Nephron (organoid): ENCODE data around the gene ZNF474.

Experiments
- H3K27ac Mint-ChIP-seq, 3 experiments: 2 replicates each; pipeline ENCODE4 v1.8.0; 2020; ENCODE audit warnings: mixed read lengths in 3 of 3, mild to moderate bottlenecking in 2 of 3, moderate library complexity in 1 of 3
- H3K27me3 Mint-ChIP-seq: 2 replicates; pipeline ENCODE4 v1.8.0; 2021; ENCODE audit warnings: low read depth, mild to moderate bottlenecking, moderate library complexity, mixed read lengths
- H3K36me3 Mint-ChIP-seq: 2 replicates; pipeline ENCODE4 v1.8.0; 2020; ENCODE audit warnings: low read depth, mixed read lengths
- H3K4me1 Mint-ChIP-seq: 2 replicates; pipeline ENCODE4 v1.8.0; 2020; ENCODE audit warnings: mixed read lengths
- H3K4me3 Mint-ChIP-seq, 3 experiments: 2 replicates each; pipeline ENCODE4 v1.8.0; 2020; ENCODE audit warnings: mild to moderate bottlenecking in 3 of 3, mixed read lengths in 3 of 3, moderate library complexity in 2 of 3
- H3K9me3 Mint-ChIP-seq: 2 replicates; pipeline ENCODE4 v1.8.0; 2020; ENCODE audit warnings: mixed read lengths
- CTCF ChIP-seq, 3 experiments: fragments of 200-600 bp; sonication (generic); IDR thresholded peaks; one replicate each; pipeline ENCODE4 v1.5.0; 2021; ENCODE audit warnings: antibody characterized with exemption in 3 of 3; ENCODE audit not compliant: unreplicated experiment in 3 of 3

Gene ZNF474

GRCh38 chr5:122101636-122102285 is 27.6 kb upstream of the ZNF474 start:
- peaks cover under 1% of the 10 kb centered on the region for H3K4me1 Mint-ChIP-seq

GRCh38 chr5:122102825-122103224 is 26.5 kb upstream of the ZNF474 start:
- H3K27ac Mint-ChIP-seq = no peak overlapping the region
- no peaks in the 10 kb centered on the region for H3K36me3 Mint-ChIP-seq
- no peak overlapping the region for H3K4me3 Mint-ChIP-seq
- no peak for TF ChIP-seq CTCF (IDR thresholded peaks at IDR 0.05; ENCODE audit: unreplicated experiment in 3 of 3)
- no peaks in the 10 kb centered on the region for H3K27me3 Mint-ChIP-seq
- no peaks in the 10 kb centered on the region for H3K4me1 Mint-ChIP-seq
- H3K9me3 Mint-ChIP-seq = no peaks in the 10 kb centered on the region

More at GRCh38 chr5:122101636-122102285, 27.6 kb upstream of the ZNF474 start:
- Mint-ChIP-seq H3K4me3 (no peak overlapping the region), H3K9me3 (no peaks in the 10 kb centered on the region), H3K36me3 (no peaks in the 10 kb centered on the region), H3K27me3 (no peaks in the 10 kb centered on the region), H3K27ac (no peak overlapping the region)
- TF ChIP-seq CTCF (IDR thresholded peaks at IDR 0.05; ENCODE audit: unreplicated experiment in 3 of 3) = peak; percentile 49 to 63 (median 56)

GRCh38 chr5:122105909-122106308 is 23.4 kb upstream of the ZNF474 start:
- Mint-ChIP-seq H3K27me3 (no peaks in the 10 kb centered on the region), H3K4me1 (no peaks in the 10 kb centered on the region), H3K36me3 (no peaks in the 10 kb centered on the region), H3K27ac (no peak overlapping the region), H3K9me3 (no peaks in the 10 kb centered on the region), H3K4me3 (no peak overlapping the region)
- no peak for TF ChIP-seq CTCF (IDR thresholded peaks at IDR 0.05; ENCODE audit: unreplicated experiment in 3 of 3)

- no peak for TF ChIP-seq CTCF (IDR thresholded peaks at IDR 0.05; ENCODE audit: unreplicated experiment in 3 of 3)
- Mint-ChIP-seq H3K4me3 (no peak overlapping the region), H3K9me3 (no peaks in the 10 kb centered on the region), H3K36me3 (no peaks in the 10 kb centered on the region), H3K4me1 (no peaks in the 10 kb centered on the region), H3K27me3 (no peaks in the 10 kb centered on the region), H3K27ac (no peak overlapping the region)
Measured at GRCh38 chr5:122107016-122107415, 22.3 kb upstream of the ZNF474 start.

GRCh38 chr5:122110987-122111386 is 18.4 kb upstream of the ZNF474 start:
- no peaks in the 10 kb centered on the region for H3K4me1 Mint-ChIP-seq
- H3K27me3 Mint-ChIP-seq = no peaks in the 10 kb centered on the region
- H3K4me3 Mint-ChIP-seq = no peak overlapping the region
- H3K36me3 Mint-ChIP-seq = no peaks in the 10 kb centered on the region
- H3K9me3 Mint-ChIP-seq = no peaks in the 10 kb centered on the region
- H3K27ac Mint-ChIP-seq = no peak overlapping the region
- TF ChIP-seq CTCF (IDR thresholded peaks at IDR 0.05; ENCODE audit: unreplicated experiment in 3 of 3) = no peak

- H3K27ac Mint-ChIP-seq = no peak overlapping the region
- no peaks in the 10 kb centered on the region for H3K27me3 Mint-ChIP-seq
- H3K36me3 Mint-ChIP-seq = no peaks in the 10 kb centered on the region
- no peaks in the 10 kb centered on the region for H3K4me1 Mint-ChIP-seq
- no peaks in the 10 kb centered on the region for H3K9me3 Mint-ChIP-seq
- no peak for TF ChIP-seq CTCF (IDR thresholded peaks at IDR 0.05; ENCODE audit: unreplicated experiment in 3 of 3)
- no peak overlapping the region for H3K4me3 Mint-ChIP-seq
Measured at GRCh38 chr5:122111460-122111859, 17.9 kb upstream of the ZNF474 start.
